ENCODE data around the gene ARL2BP. TPM values are rescaled to one million over a fixed set of nuclear protein-coding genes. Genes with fewer than 3 reads are reported as not detected.

Gene ARL2BP
- total and polyA plus RNA-seq, 2 of the 4 experiments (the other 2 are of a cell fraction) = 46.9 to 73.7 TPM

- H3K14ac ChIP-seq (replicated peaks; ENCODE audit: low read depth, low read length) = no peak overlapping the region
- peaks cover 7% of the 10 kb centered on the region; the same call in 1 of the 2 replicates for H3K4me1 ChIP-seq (ENCODE audit: control insufficient read depth, insufficient read depth, low read length)
- H2AFZ ChIP-seq (replicated peaks; ENCODE audit: low read length, poor library complexity) = peak overlapping the region; percentile 45
- no peak overlapping the region for H2AK5ac ChIP-seq (ENCODE audit: low read depth, low read length)
- intact Hi-C loops (cut with micrococcal nuclease) = no loop called here
- no peaks in the 10 kb centered on the region for H3K9me3 ChIP-seq (ENCODE audit: control insufficient read depth, insufficient read depth, low read length)
- dilution Hi-C loops (cut with HindIII; ENCODE audit: low sequenced_read_pairs, unreplicated experiment) = no loop called here
- no peak overlapping the region for H3K23ac ChIP-seq (ENCODE audit: low read depth, low read length)
- TF ChIP-seq RCOR1 (IDR thresholded peaks at IDR 0.05; ENCODE audit: insufficient replicate concordance, low read length) (no peak), FOS (IDR thresholded peaks at IDR 0.05; ENCODE audit: low read depth, low read length) (no peak), SMC3 (IDR thresholded peaks at IDR 0.05; ENCODE audit: low read depth, low read length) (no peak), CTCF (conservative IDR thresholded peaks at IDR 0.05; ENCODE audit: low read depth, low read length) (no peak), RAD21 (IDR thresholded peaks at IDR 0.05; ENCODE audit: low read length) (no peak)
- TF ChIP-seq, protein P1, sequence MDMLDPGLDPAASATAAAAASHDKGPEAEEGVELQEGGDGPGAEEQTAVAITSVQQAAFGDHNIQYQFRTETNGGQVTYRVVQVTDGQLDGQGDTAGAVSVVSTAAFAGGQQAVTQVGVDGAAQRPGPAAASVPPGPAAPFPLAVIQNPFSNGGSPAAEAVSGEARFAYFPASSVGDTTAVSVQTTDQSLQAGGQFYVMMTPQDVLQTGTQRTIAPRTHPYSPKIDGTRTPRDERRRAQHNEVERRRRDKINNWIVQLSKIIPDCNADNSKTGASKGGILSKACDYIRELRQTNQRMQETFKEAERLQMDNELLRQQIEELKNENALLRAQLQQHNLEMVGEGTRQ (IDR thresholded peaks at IDR 0.05; ENCODE audit: low read depth, low read length) = no peak
- no peak overlapping the region for H3K18ac ChIP-seq (ENCODE audit: low read depth, low read length)
- no peaks in the 10 kb centered on the region for H3K79me1 ChIP-seq (ENCODE audit: low read depth in 1 of 2, low read length in 2 of 2)
- WGBS, 2 experiments (ENCODE audit: extremely low coverage in 2 of 2, insufficient read length in 1 of 2) = 79% methylated on average over 12 of the region's 17 CpGs; no CpG with 5 or more reads in 1 of the 2 experiments
- H3K4ac ChIP-seq (ENCODE audit: low read depth, low read length) = no peak overlapping the region; the same call in 1 of the 2 replicates
- H2AK9ac ChIP-seq (replicated peaks; ENCODE audit: low read depth, low read length, poor library complexity) = no peak overlapping the region
- H2BK120ac ChIP-seq (ENCODE audit: low read depth, low read length) = no peak overlapping the region
- no peak overlapping the region for H3K4me3 ChIP-seq (ENCODE audit: insufficient read depth, low read depth, low read length)
- H3K56ac ChIP-seq (ENCODE audit: extremely low read depth, insufficient read depth, low read length) = no peak overlapping the region
- no peaks in the 10 kb centered on the region for H3K36me3 ChIP-seq (ENCODE audit: control insufficient read depth, insufficient read depth, low read length)
- no peak overlapping the region for H3K9ac ChIP-seq (ENCODE audit: low read depth, low read length)
- H2BK5ac ChIP-seq (ENCODE audit: low read depth, low read length, poor library complexity, severe bottlenecking) = no peak overlapping the region
- H4K8ac ChIP-seq (ENCODE audit: low read depth in 2 of 2, low read length in 2 of 2) = no peak overlapping the region
- no peak overlapping the region for H4K91ac ChIP-seq (ENCODE audit: insufficient read depth, low read depth, low read length)
- BruUV-seq (replicated peaks) = no TSS peak
- no peak overlapping the region for H3K4me2 ChIP-seq (ENCODE audit: low read depth, low read length)
- no peak overlapping the region for H3K27ac ChIP-seq (ENCODE audit: insufficient read depth, low read length)
- H2BK20ac ChIP-seq (ENCODE audit: low read depth, low read length) = no peak overlapping the region
- POLR2A ChIA-PET (ENCODE audit: unreplicated experiment) = no interaction called here
- in situ Hi-C loops (cut with MboI; ENCODE audit: low sequenced_read_pairs) = no loop called here
- no peak for DNase-seq
- H4K20me1 ChIP-seq (ENCODE audit: insufficient read depth, low read length) = no peaks in the 10 kb centered on the region
- no peak overlapping the region for H4K5ac ChIP-seq (ENCODE audit: low read depth, low read length)
- peaks cover 7% of the 10 kb centered on the region; the same call in 1 of the 2 replicates for H3K27me3 ChIP-seq (ENCODE audit: control insufficient read depth, insufficient read depth, low read length)
- H3K9me1 ChIP-seq (ENCODE audit: insufficient read depth, low read length) = peaks cover 4% of the 10 kb centered on the region; the same call in 1 of the 2 replicates
- ATAC-seq (ENCODE audit: low read depth) = no peak
- CTCF ChIA-PET = no interaction called here
- H2BK15ac ChIP-seq (ENCODE audit: low read depth, low read length) = no peak overlapping the region
Measured at GRCh38 chr16:57262841-57263540, 17.9 kb downstream of the ARL2BP start.
